HEK293T (cell line): ENCODE data around the gene CBFA2T2.

ENCODE experiments used
- ARNT ChIP-seq: fragments of 450-650 bp; IDR thresholded peaks from 2 replicates; pipeline ENCODE4 v1.6.1; 2017; ENCODE audit warnings: mild to moderate bottlenecking
- FOXK2 ChIP-seq: fragments of 450-650 bp; IDR thresholded peaks from 2 replicates; pipeline ENCODE4 v1.6.1; 2016; ENCODE audit warnings: mild to moderate bottlenecking
- PKNOX1 ChIP-seq: fragments of 450-650 bp; IDR thresholded peaks from 2 replicates; pipeline ENCODE4 v1.6.1; 2016
- TARDBP ChIP-seq: fragments of 450-650 bp; IDR thresholded peaks from 2 replicates; pipeline ENCODE4 v1.6.1; 2016
- ZNF384 ChIP-seq: fragments of 450-650 bp; IDR thresholded peaks from 2 replicates; pipeline ENCODE4 v1.6.1; 2016

- TF ChIP-seq ZNF384: no peak
- no peak for TF ChIP-seq TARDBP
- no peak for TF ChIP-seq PKNOX1
- TF ChIP-seq FOXK2: no peak
- no peak for TF ChIP-seq ARNT
Observed at GRCh38 chr20:33668466-33669155, 178.7 kb downstream of the CBFA2T2 start.
